ENCODE results near the gene TRPC4AP.
"Not testable (repeated sequence)": the region's sequence is repeated elsewhere in the genome, so short reads cannot be mapped to it uniquely, and the experiment has no call there.

TRPC4AP gene

GRCh38 chr20:35116258-35116657 lies 23.7 kb upstream of the TRPC4AP start:
- H3K27ac ChIP-seq: no peak overlapping the region

GRCh38 chr20:35115606-35116005 lies 23.0 kb upstream of the TRPC4AP start:
- H3K27ac ChIP-seq: no peak overlapping the region
- no peak for TF ChIP-seq CTCF (conservative IDR thresholded peaks at IDR 0.05)

More at GRCh38 chr20:35116258-35116657, 23.7 kb upstream of the TRPC4AP start:
- TF ChIP-seq CTCF (conservative IDR thresholded peaks at IDR 0.05): no peak

- H3K27ac ChIP-seq: not testable (repeated sequence)
These were observed 19.7 kb upstream of the TRPC4AP start for GRCh38 chr20:35112276-35112675.

GRCh38 chr20:35111141-35111888 lies 18.7 kb upstream of the TRPC4AP start:
- no peak for TF ChIP-seq CTCF (conservative IDR thresholded peaks at IDR 0.05)

GRCh38 chr20:35108921-35109320 lies 16.3 kb upstream of the TRPC4AP start:
- TF ChIP-seq CTCF (conservative IDR thresholded peaks at IDR 0.05): no peak
- no peak overlapping the region for H3K27ac ChIP-seq

More at GRCh38 chr20:35111141-35111888, 18.7 kb upstream of the TRPC4AP start:
- no peak overlapping the region for H3K27ac ChIP-seq

- no peak overlapping the region for H3K27ac ChIP-seq
- no peak for TF ChIP-seq CTCF (conservative IDR thresholded peaks at IDR 0.05)
These were observed 14.3 kb upstream of the TRPC4AP start for GRCh38 chr20:35106827-35107380.

GRCh38 chr20:35104685-35105295 lies 12.2 kb upstream of the TRPC4AP start:
- no peak for TF ChIP-seq CTCF (conservative IDR thresholded peaks at IDR 0.05)
- no peak overlapping the region for H3K27ac ChIP-seq

GRCh38 chr20:35101620-35102019 lies 9.0 kb upstream of the TRPC4AP start:
- no peak overlapping the region for H3K27ac ChIP-seq
- no peak for TF ChIP-seq CTCF (conservative IDR thresholded peaks at IDR 0.05)
